ENCODE results near the gene ODC1.

- TF ChIP-seq CTCF (conservative IDR thresholded peaks at IDR 0.05 in 1 of 2, IDR thresholded peaks at IDR 0.05 in 1 of 2; ENCODE audit: low read depth in 1 of 2, low read length in 2 of 2) (no peak), EZH2 (IDR thresholded peaks at IDR 0.05; ENCODE audit: low read length, missing control alignments) (no peak)
Observed at GRCh38 chr2:10402653-10403215, 45.4 kb downstream of the ODC1 start.

Data from fibroblast of lung (primary cell).